DND-41 (cell line): ENCODE measurements around the gene POLR1F.

Source experiments
- ATAC-seq: fragments of 200-7000 bp; cut with Tn5 transposase; 3 replicates; pipeline ENCODE4 v1.9.1; 2021; ENCODE audit warnings: low read depth; ENCODE audit not compliant: insufficient read depth
- DNase-seq: peaks from one replicate; pipeline ENCODE4 v3.0.0-alpha.2; 2020
- H2AFZ ChIP-seq: 2 replicates; pipeline ENCODE4 v1.6.0; 2012; ENCODE audit warnings: low read depth, low read length
- H3K27ac ChIP-seq: 2 replicates; pipeline ENCODE4 v1.5.1; 2012; ENCODE audit warnings: low read length, inconsistent platforms
- H3K27me3 ChIP-seq: fragments of 200-600 bp; sonication (generic); 2 replicates; pipeline ENCODE4 v1.6.0; 2012; ENCODE audit warnings: low read length, mild to moderate bottlenecking, inconsistent platforms; ENCODE audit not compliant: insufficient read depth, poor library complexity
- H3K36me3 ChIP-seq: 2 replicates; pipeline ENCODE4 v1.5.1; 2012; ENCODE audit warnings: low read length, inconsistent platforms; ENCODE audit not compliant: insufficient read depth
- H3K4me1 ChIP-seq: 2 replicates; pipeline ENCODE4 v1.5.1; 2012; ENCODE audit warnings: mild to moderate bottlenecking, low read length; ENCODE audit not compliant: insufficient read depth
- H3K4me2 ChIP-seq: 2 replicates; pipeline ENCODE4 v1.6.0; 2012; ENCODE audit warnings: mild to moderate bottlenecking, moderate library complexity, low read length, inconsistent platforms; ENCODE audit not compliant: insufficient read depth
- H3K4me3 ChIP-seq, 2 experiments: fragments of 200-600 bp in 1 of 2; shearing (Covaris generic) in 1 of 2; 2 replicates each; pipeline ENCODE4 v1.5.1; 2012 to 2016; ENCODE audit warnings: inconsistent platforms in 2 of 2, low read length in 2 of 2, mild to moderate bottlenecking in 2 of 2, low read depth in 1 of 2, moderate library complexity in 1 of 2
- H3K79me2 ChIP-seq: 2 replicates; pipeline ENCODE4 v1.6.0; 2012; ENCODE audit warnings: low read length, inconsistent platforms; ENCODE audit not compliant: insufficient read depth
- H3K9ac ChIP-seq: 2 replicates; pipeline ENCODE4 v1.6.0; 2012; ENCODE audit warnings: low read depth, mild to moderate bottlenecking, inconsistent platforms, low read length, moderate library complexity
- H3K9me3 ChIP-seq: 2 replicates; pipeline ENCODE4 v1.5.1; 2012; ENCODE audit warnings: low read length, moderate library complexity, mild to moderate bottlenecking, inconsistent platforms; ENCODE audit not compliant: insufficient read depth, severe bottlenecking
- H4K20me1 ChIP-seq: 2 replicates; pipeline ENCODE4 v1.6.0; 2012; ENCODE audit warnings: low read length; ENCODE audit not compliant: insufficient read depth
- EZH2 ChIP-seq: IDR thresholded peaks from 3 replicates; pipeline ENCODE4 v1.6.1; 2012; ENCODE audit warnings: borderline replicate concordance, low read depth, mild to moderate bottlenecking, moderate library complexity, low read length, inconsistent platforms; ENCODE audit not compliant: severe bottlenecking
- TF ChIP-seq, protein P1 (sequence below): IDR thresholded peaks from 2 replicates; pipeline ENCODE4 v1.5.1; 2012; ENCODE audit warnings: borderline replicate concordance, low read length, moderate library complexity, mild to moderate bottlenecking; ENCODE audit not compliant: poor library complexity, severe bottlenecking; ENCODE audit errors: extremely low read depth

POLR1F gene

DNA sequence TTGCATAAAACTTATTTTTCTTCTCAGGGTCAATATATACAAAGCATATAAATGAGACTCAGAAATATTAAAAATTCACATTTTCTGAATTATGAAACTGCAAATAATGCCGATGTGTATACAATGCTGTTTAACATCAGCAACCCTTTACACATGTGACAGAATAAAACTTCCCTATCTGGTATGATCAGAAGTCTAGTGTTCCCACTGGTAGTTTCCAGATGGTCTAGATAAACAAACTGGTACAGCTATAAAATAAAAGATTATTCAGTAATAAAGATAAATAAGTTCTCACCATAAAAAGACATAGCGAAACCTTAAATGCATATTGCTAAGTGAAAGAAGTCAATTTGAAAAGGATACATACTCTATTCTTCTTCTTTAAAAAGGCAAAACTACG, 7.9 kb downstream of the POLR1F start:
- Histone ChIP-seq H4K20me1 (peaks cover 6% of the 10 kb centered on the region; the same call in 1 of the 2 replicates), H3K27me3 (no peaks in the 10 kb centered on the region), H3K9ac (no peak overlapping the region), H3K4me1 (peaks cover under 1% of the 10 kb centered on the region; the same call in 1 of the 2 replicates), H3K36me3 (peaks cover 57% of the 10 kb centered on the region), H3K4me2 (no peak overlapping the region), H2AFZ (no peak overlapping the region), H3K79me2 (peaks cover 42% of the 10 kb centered on the region), H3K27ac (no peak overlapping the region), H3K4me3 (no peak overlapping the region), H3K9me3 (no peaks in the 10 kb centered on the region)
- TF ChIP-seq, protein P1, sequence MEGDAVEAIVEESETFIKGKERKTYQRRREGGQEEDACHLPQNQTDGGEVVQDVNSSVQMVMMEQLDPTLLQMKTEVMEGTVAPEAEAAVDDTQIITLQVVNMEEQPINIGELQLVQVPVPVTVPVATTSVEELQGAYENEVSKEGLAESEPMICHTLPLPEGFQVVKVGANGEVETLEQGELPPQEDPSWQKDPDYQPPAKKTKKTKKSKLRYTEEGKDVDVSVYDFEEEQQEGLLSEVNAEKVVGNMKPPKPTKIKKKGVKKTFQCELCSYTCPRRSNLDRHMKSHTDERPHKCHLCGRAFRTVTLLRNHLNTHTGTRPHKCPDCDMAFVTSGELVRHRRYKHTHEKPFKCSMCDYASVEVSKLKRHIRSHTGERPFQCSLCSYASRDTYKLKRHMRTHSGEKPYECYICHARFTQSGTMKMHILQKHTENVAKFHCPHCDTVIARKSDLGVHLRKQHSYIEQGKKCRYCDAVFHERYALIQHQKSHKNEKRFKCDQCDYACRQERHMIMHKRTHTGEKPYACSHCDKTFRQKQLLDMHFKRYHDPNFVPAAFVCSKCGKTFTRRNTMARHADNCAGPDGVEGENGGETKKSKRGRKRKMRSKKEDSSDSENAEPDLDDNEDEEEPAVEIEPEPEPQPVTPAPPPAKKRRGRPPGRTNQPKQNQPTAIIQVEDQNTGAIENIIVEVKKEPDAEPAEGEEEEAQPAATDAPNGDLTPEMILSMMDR: no peak
- TF ChIP-seq EZH2: no peak
- DNase-seq (no peak), ATAC-seq (no peak)

DNA sequence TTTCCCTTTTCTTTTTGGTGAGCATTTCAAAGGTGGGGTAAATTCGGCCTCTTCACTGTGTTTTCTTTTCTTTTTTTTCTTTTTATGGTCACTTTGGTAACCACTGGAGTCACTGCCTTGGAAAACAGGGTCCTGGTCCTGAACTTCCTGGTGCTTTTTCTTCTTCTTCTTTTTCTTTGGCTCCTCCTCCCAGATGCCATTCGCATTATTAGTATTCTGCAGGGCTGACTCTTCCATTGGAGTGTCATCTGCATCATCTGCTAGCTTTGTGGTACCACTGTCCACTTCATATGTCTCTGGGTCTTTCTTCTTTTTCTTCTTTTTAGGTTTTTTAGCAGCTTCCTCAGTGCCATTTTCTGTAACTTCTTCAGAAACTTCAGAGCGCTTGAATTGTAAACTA, 10.5 kb downstream of the POLR1F start:
- no peaks in the 10 kb centered on the region for H3K27me3 ChIP-seq
- no peak overlapping the region for H3K9ac ChIP-seq
- H3K79me2 ChIP-seq: peaks cover 17% of the 10 kb centered on the region; the same call in 1 of the 2 replicates
- H3K4me3 ChIP-seq: no peak overlapping the region
- no peaks in the 10 kb centered on the region for H3K9me3 ChIP-seq
- ATAC-seq: no peak
- no peak for TF ChIP-seq EZH2
- TF ChIP-seq, protein P1: no peak
- H2AFZ ChIP-seq: no peak overlapping the region
- no peak for DNase-seq
- H4K20me1 ChIP-seq: no peaks in the 10 kb centered on the region; the same call in 1 of the 2 replicates
- H3K27ac ChIP-seq: no peak overlapping the region
- H3K4me1 ChIP-seq: no peaks in the 10 kb centered on the region
- no peak overlapping the region for H3K4me2 ChIP-seq
- peaks cover 49% of the 10 kb centered on the region for H3K36me3 ChIP-seq

DNA sequence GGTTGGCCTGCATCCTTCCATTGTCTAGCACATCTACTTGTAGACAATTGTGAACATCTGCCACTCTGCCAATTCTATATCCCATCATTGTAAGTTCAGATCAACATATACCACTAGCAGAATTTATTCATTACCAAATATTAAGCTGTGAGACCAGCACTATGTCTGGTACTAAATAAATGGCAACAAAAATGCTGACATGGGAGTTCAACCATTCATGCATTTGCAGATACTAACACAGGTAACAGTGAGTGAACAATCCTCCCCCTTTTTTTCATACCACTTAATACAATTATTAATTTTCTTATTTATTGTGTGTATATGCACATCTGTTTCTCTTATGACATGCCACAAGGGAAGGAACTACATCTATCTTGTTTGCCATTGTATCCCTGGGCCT, 11.9 kb downstream of the POLR1F start:
- peaks cover 4% of the 10 kb centered on the region; the same call in 1 of the 2 replicates for H3K79me2 ChIP-seq
- H3K9me3 ChIP-seq: no peaks in the 10 kb centered on the region
- DNase-seq: no peak
- no peak overlapping the region for H2AFZ ChIP-seq
- H3K4me3 ChIP-seq: no peak overlapping the region
- TF ChIP-seq, protein P1: no peak
- TF ChIP-seq EZH2: no peak
- no peaks in the 10 kb centered on the region for H3K27me3 ChIP-seq
- H3K4me1 ChIP-seq: no peaks in the 10 kb centered on the region
- no peak overlapping the region for H3K4me2 ChIP-seq
- no peaks in the 10 kb centered on the region; the same call in 1 of the 2 replicates for H4K20me1 ChIP-seq
- ATAC-seq: no peak
- H3K27ac ChIP-seq: no peak overlapping the region
- peaks cover 39% of the 10 kb centered on the region for H3K36me3 ChIP-seq
- H3K9ac ChIP-seq: no peak overlapping the region
